H9 (cell line): Measurements from ENCODE around the gene BCAS3. TPM values are rescaled to one million over a fixed set of nuclear protein-coding genes. Genes with fewer than 3 reads are reported as not detected.

Source experiments
- DNase-seq: peaks from one replicate; pipeline ENCODE4 v3.0.0-alpha.2; 2017
- H2AFZ ChIP-seq: one replicate; pipeline ENCODE4 v1.6.1; 2013; ENCODE audit warnings: mild to moderate bottlenecking, low read length, control low read depth, moderate library complexity
- H2AK5ac ChIP-seq: 2 replicates; pipeline ENCODE4 v1.6.1; 2013; ENCODE audit warnings: low read length, control low read depth, mixed read lengths; ENCODE audit not compliant: insufficient read length
- H2BK120ac ChIP-seq: one replicate; pipeline ENCODE4 v1.6.1; 2013; ENCODE audit warnings: low read depth, mild to moderate bottlenecking, low read length, control low read depth, inconsistent platforms; ENCODE audit not compliant: poor library complexity, severe bottlenecking
- H2BK12ac ChIP-seq: 2 replicates; pipeline ENCODE4 v1.6.1; 2013; ENCODE audit warnings: low read length, control low read depth, mixed read lengths, low read depth; ENCODE audit not compliant: insufficient read length
- H2BK15ac ChIP-seq: 2 replicates; pipeline ENCODE4 v1.6.1; 2013; ENCODE audit warnings: low read depth, low read length, control low read depth
- H2BK20ac ChIP-seq: one replicate; pipeline ENCODE4 v1.6.1; 2013; ENCODE audit warnings: low read depth, mild to moderate bottlenecking, low read length, control low read depth, inconsistent platforms; ENCODE audit not compliant: poor library complexity, severe bottlenecking
- H2BK5ac ChIP-seq: 2 replicates; pipeline ENCODE4 v1.6.1; 2013; ENCODE audit warnings: low read length, control low read depth, mixed read lengths; ENCODE audit not compliant: insufficient read length
- H3K14ac ChIP-seq: 2 replicates; pipeline ENCODE4 v1.6.1; 2013; ENCODE audit warnings: low read length, control low read depth; ENCODE audit not compliant: insufficient read depth
- H3K18ac ChIP-seq: 2 replicates; pipeline ENCODE4 v1.6.1; 2013; ENCODE audit warnings: low read depth, mild to moderate bottlenecking, mixed read lengths, low read length, control low read depth; ENCODE audit not compliant: insufficient read length
- H3K23ac ChIP-seq: 2 replicates; pipeline ENCODE4 v1.6.1; 2013; ENCODE audit warnings: low read length, control low read depth, mixed read lengths, low read depth; ENCODE audit not compliant: insufficient read length
- H3K23me2 ChIP-seq: 2 replicates; pipeline ENCODE4 v1.6.1; 2013; ENCODE audit warnings: low read depth, mild to moderate bottlenecking, mixed read lengths, low read length, control low read depth; ENCODE audit not compliant: insufficient read length, poor library complexity, severe bottlenecking
- H3K27ac ChIP-seq: 2 replicates; pipeline ENCODE4 v1.5.1; 2013; ENCODE audit warnings: low read length, control low read depth, mixed read lengths, low read depth; ENCODE audit not compliant: insufficient read length
- H3K27me3 ChIP-seq: 2 replicates; pipeline ENCODE4 v1.6.1; 2013; ENCODE audit warnings: low read length, control low read depth, inconsistent platforms; ENCODE audit not compliant: insufficient read depth
- H3K4ac ChIP-seq: 2 replicates; pipeline ENCODE4 v1.6.1; 2013; ENCODE audit warnings: low read depth, mild to moderate bottlenecking, control low read depth, inconsistent platforms, low read length, moderate library complexity
- H3K4me1 ChIP-seq: 2 replicates; pipeline ENCODE4 v1.6.1; 2013; ENCODE audit warnings: low read length, control low read depth, inconsistent platforms; ENCODE audit not compliant: insufficient read depth
- H3K4me2 ChIP-seq: 2 replicates; pipeline ENCODE4 v1.6.1; 2013; ENCODE audit warnings: low read length, control low read depth, mixed read lengths; ENCODE audit not compliant: insufficient read length, insufficient read depth
- H3K56ac ChIP-seq: 2 replicates; pipeline ENCODE4 v1.6.1; 2013; ENCODE audit warnings: low read depth, mild to moderate bottlenecking, mixed read lengths, low read length, control low read depth; ENCODE audit not compliant: insufficient read length
- H3K79me1 ChIP-seq: 2 replicates; pipeline ENCODE4 v1.6.1; 2013; ENCODE audit warnings: low read depth, mild to moderate bottlenecking, moderate library complexity, low read length, control low read depth, inconsistent platforms; ENCODE audit not compliant: insufficient read depth, poor library complexity, severe bottlenecking
- H3K79me2 ChIP-seq: 2 replicates; pipeline ENCODE4 v1.6.1; 2013; ENCODE audit warnings: low read length, control low read depth, inconsistent platforms; ENCODE audit not compliant: insufficient read depth
- H3K9ac ChIP-seq: 2 replicates; pipeline ENCODE4 v1.6.1; 2013; ENCODE audit warnings: low read length, control low read depth, mixed read lengths; ENCODE audit not compliant: insufficient read length; ENCODE audit errors: extremely low read depth
- H3K9me3 ChIP-seq: one replicate; pipeline ENCODE4 v1.6.1; 2013; ENCODE audit warnings: low read depth, low read length, inconsistent platforms; ENCODE audit not compliant: control insufficient read depth
- H3T11ph ChIP-seq: one replicate; pipeline ENCODE4 v1.6.1; 2013; ENCODE audit warnings: mild to moderate bottlenecking, low read length, control low read depth, inconsistent platforms
- H4K20me1 ChIP-seq: one replicate; pipeline ENCODE4 v1.6.1; 2013; ENCODE audit not compliant: control insufficient read depth, insufficient read length, insufficient read depth
- H4K5ac ChIP-seq: 2 replicates; pipeline ENCODE4 v1.6.1; 2013; ENCODE audit warnings: low read depth, mild to moderate bottlenecking, mixed read lengths, low read length, control low read depth; ENCODE audit not compliant: insufficient read length
- H4K8ac ChIP-seq: replicated peaks from 2 replicates; pipeline ENCODE4 v1.6.1; 2013; ENCODE audit warnings: low read length, control low read depth, mixed read lengths, low read depth; ENCODE audit not compliant: insufficient read length
- H4K91ac ChIP-seq: 2 replicates; pipeline ENCODE4 v1.6.1; 2013; ENCODE audit warnings: low read depth, mild to moderate bottlenecking, moderate library complexity, mixed read lengths, low read length, control low read depth; ENCODE audit not compliant: insufficient read length
- H3K27ac Mint-ChIP-seq, 3 experiments: 2 replicates in 2 of 3; 3 replicates in 1 of 3; pipeline ENCODE4 v1.8.0; 2020 to 2021; ENCODE audit warnings: mixed read lengths in 3 of 3, mild to moderate bottlenecking in 1 of 3, moderate library complexity in 1 of 3
- H3K27me3 Mint-ChIP-seq: 2 replicates; pipeline ENCODE4 v1.8.0; 2021; ENCODE audit warnings: low read depth, mild to moderate bottlenecking, moderate library complexity, mixed read lengths
- H3K36me3 Mint-ChIP-seq, 3 experiments: 2 replicates in 2 of 3; 3 replicates in 1 of 3; pipeline ENCODE4 v1.8.0; 2020 to 2021; ENCODE audit warnings: low read depth in 3 of 3, mixed read lengths in 3 of 3; ENCODE audit not compliant: insufficient read depth in 1 of 3
- H3K4me1 Mint-ChIP-seq, 2 experiments: 2 replicates each; pipeline ENCODE4 v1.8.0; 2020; ENCODE audit warnings: mixed read lengths in 2 of 2
- H3K4me3 Mint-ChIP-seq, 2 experiments: 2 replicates in 1 of 2; 3 replicates in 1 of 2; pipeline ENCODE4 v1.8.0; 2020 to 2021; ENCODE audit warnings: mild to moderate bottlenecking in 2 of 2, mixed read lengths in 2 of 2, moderate library complexity in 1 of 2
- H3K9me3 Mint-ChIP-seq, 2 experiments: 2 replicates in 1 of 2; 3 replicates in 1 of 2; pipeline ENCODE4 v1.8.0; 2020; ENCODE audit warnings: mild to moderate bottlenecking in 2 of 2, mixed read lengths in 2 of 2, moderate library complexity in 1 of 2
- CTCF ChIP-seq: fragments of 200-600 bp; sonication (generic); conservative IDR thresholded peaks from 3 replicates; pipeline ENCODE4 v1.8.0; 2021; ENCODE audit warnings: antibody characterized with exemption, mild to moderate bottlenecking
- WGBS: extraction: QIAGEN DNeasy Blood & Tissue Kit; methylation state at CpG from one replicate; pipeline ENCODE4 v1.1.7; 2013; ENCODE audit warnings: missing lambda C conversion rate, low lambda C conversion rate, mixed read lengths; ENCODE audit not compliant: insufficient read length; ENCODE audit errors: extremely low coverage; 5-methylcytosine and 5-hydroxymethylcytosine counted together
- total RNA-seq: library from RNA; stranded (reverse); gene quantifications from 2 replicates; pipeline ENCODE4 v1.2.1, GENCODE V29; 2021

Gene BCAS3
- total RNA-seq, 1 experiment from 2014 or later, result 22.4 TPM

- H2AFZ ChIP-seq, result no peak overlapping the region
- no peak overlapping the region for H3K27ac ChIP-seq
- no peaks in the 10 kb centered on the region for H3K4me1 ChIP-seq
- no peak overlapping the region for H3K14ac ChIP-seq
- H3K27me3 ChIP-seq, result no peaks in the 10 kb centered on the region
- no peak overlapping the region for H3K4ac ChIP-seq
- H4K20me1 ChIP-seq, result no peaks in the 10 kb centered on the region
- Mint-ChIP-seq H3K4me1 (no peaks in the 10 kb centered on the region), H3K4me3 (no peak overlapping the region), H3K27ac (no peak overlapping the region), H3K36me3 (no peaks in the 10 kb centered on the region), H3K27me3 (no peaks in the 10 kb centered on the region), H3K9me3 (no peaks in the 10 kb centered on the region)
- H3K23ac ChIP-seq, result no peak overlapping the region
- no peaks in the 10 kb centered on the region for H3K79me2 ChIP-seq
- H2AK5ac ChIP-seq, result no peak overlapping the region
- no peak overlapping the region for H4K91ac ChIP-seq
- no peak overlapping the region for H3T11ph ChIP-seq
- H4K5ac ChIP-seq, result no peak overlapping the region
- TF ChIP-seq CTCF, result no peak
- H2BK12ac ChIP-seq, result no peak overlapping the region
- H2BK15ac ChIP-seq, result no peak overlapping the region
- no CpG with 5 or more reads among the region's 3 CpGs for WGBS
- H2BK20ac ChIP-seq, result no peak overlapping the region
- H3K23me2 ChIP-seq, result no peaks in the 10 kb centered on the region
- no peak overlapping the region for H3K56ac ChIP-seq
- DNase-seq, result no peak
- no peak overlapping the region for H3K18ac ChIP-seq
- no peaks in the 10 kb centered on the region for H3K79me1 ChIP-seq
- H2BK120ac ChIP-seq, result no peak overlapping the region
- no peak overlapping the region for H3K9ac ChIP-seq
- no peak overlapping the region for H3K4me2 ChIP-seq
- H2BK5ac ChIP-seq, result no peak overlapping the region
- H4K8ac ChIP-seq, result no peak overlapping the region
- H3K9me3 ChIP-seq, result no peaks in the 10 kb centered on the region
These were observed 338.3 kb downstream of the BCAS3 start for GRCh38 chr17:61015966-61016365.
